ENCODE measurements around the gene FOXP2.

Gene FOXP2

DNA sequence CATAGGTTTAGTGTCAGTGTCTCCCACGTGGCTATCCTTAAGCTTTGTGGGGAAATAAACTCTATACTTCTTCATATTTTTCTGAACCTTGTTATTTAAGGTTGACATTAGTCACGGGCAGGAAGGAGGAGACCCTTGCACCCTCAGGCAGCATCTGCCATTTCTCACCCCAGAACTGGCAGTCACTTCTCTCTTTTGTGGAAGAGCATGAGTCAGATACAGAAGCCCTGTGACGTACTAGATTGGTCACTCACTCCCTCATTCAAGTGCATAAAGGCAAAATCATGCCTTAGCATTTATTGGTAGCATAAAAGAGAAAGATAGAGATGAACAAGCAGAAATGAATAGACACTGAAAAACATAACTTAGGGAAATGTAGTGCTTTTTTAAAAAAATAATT is 301.3 kb downstream of the FOXP2 start:
- no peak for DNase-seq (ENCODE audit: low read depth in 2 of 2)

DNA sequence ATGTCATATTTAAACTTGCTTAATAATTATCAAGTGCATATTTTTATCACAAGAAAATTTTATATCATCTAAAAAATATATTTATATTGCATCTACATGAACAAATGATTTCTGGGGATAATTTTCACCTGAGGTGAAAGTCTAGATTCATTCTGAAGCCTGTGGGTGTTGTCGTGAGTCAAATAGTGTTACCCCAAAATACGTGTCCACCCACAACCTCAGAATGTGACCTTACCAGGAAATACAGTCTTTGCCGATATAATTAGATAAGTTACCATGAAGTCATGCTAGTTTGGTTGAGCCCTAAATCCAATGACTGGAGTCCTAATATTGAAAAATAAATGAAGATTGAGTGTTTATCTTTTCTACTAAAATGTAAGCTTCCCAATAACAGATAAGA is 304.2 kb downstream of the FOXP2 start:
- DNase-seq (ENCODE audit: low read depth in 2 of 2): no peak

- no peak for DNase-seq (ENCODE audit: low read depth in 2 of 2)
Observed at GRCh38 chr7:114720725-114721124, 306.1 kb downstream of the FOXP2 start.

GRCh38 chr7:114722562-114722961 is 307.9 kb downstream of the FOXP2 start:
- DNase-seq (ENCODE audit: low read depth in 2 of 2): no peak

- DNase-seq (ENCODE audit: low read depth in 2 of 2): no peak
Observed at GRCh38 chr7:114723308-114723707, 308.7 kb downstream of the FOXP2 start.

- no peak for DNase-seq (ENCODE audit: low read depth in 2 of 2)
Observed at GRCh38 chr7:114740095-114740494, 325.5 kb downstream of the FOXP2 start.

DNA sequence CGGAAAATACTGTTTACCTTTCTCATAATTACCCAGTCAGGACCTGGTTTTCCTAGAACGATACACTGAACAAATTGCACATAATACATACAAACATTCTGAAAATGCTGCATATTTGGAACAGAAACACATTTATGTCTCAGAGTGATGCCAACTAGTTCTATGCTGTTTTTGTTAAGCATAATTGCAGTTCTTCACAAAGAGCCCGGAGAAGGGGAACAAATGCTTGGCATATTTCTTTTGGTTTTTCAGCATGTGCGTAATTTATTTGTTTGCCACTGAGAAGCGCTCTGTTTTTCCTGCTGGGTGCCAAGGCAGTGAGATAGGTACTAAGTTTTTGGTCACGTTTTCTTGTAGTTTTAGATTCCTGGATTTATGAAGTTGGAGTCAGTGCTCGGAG is 326.3 kb downstream of the FOXP2 start:
- no peak for DNase-seq (ENCODE audit: low read depth in 2 of 2)

GRCh38 chr7:114741911-114742310 is 327.3 kb downstream of the FOXP2 start:
- DNase-seq (ENCODE audit: low read depth in 2 of 2): no peak

Measured in stimulated activated CD8-positive, alpha-beta memory T cell treated with anti-CD3 and anti-CD28 coated beads, Interleukin-2, amount 100 ng/mL, for 48 hours (primary cell).